HG03571 (cell line): ENCODE results near the gene PWWP3B.
"Not testable (repeated sequence)": the region's sequence is repeated elsewhere in the genome, so short reads cannot be mapped to it uniquely, and the experiment has no call there.

Experiments used
- ATAC-seq: cut with Tn5 transposase; IDR thresholded peaks from one replicate; pipeline ENCODE4 v1.9.1; 2021; ENCODE audit not compliant: unreplicated experiment

Gene PWWP3B

DNA sequence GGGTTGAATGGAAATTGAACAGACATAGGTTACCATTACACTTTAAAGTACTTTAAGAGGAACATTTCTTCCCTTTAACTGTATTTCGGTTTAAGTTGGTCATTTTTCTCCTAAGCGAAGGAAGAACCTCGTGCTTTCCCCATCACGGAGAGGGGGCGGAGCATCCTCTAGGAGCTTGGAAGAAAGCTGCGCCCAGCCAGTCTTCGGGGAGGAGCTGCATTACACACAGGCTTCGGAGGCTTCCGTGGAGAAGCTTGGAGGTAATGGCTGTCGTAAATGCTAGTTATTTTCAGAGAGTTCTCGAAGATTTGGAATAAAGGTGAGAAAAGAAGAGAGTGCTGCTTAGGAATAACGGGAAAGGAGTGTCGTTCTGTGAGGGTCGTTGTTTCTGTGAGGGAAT is at the start of gene PWWP3B:
Gene PWWP3B, plus strand, starts transcription at position 199 of the 400 bp plus-strand sequence. CDS start 37,128 bp downstream, outside the sequence.
- no peak for ATAC-seq

DNA sequence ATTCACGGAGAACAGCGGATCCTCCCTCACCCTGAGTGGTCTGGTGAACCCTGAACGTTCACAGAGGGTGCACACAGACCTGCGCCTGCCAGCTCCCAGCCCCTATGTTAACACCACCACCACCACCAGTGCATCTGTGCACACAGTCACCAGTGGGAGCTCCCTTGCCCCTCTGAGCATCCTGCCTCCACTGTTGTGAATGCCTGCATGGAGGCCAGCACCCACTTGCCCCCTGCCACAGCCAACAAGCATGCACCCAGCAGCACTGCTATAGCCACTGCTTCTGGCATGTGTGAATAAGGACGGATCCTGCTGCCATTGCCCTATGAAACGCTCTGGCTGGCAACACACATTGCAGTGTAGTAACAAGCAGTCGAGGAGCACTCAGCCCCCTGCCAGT is 29.1 kb upstream of the PWWP3B start:
- ATAC-seq: no peak

- ATAC-seq: no peak
Observed at GRCh38 chrX:106144755-106145639, 23.1 kb upstream of the PWWP3B start.

DNA sequence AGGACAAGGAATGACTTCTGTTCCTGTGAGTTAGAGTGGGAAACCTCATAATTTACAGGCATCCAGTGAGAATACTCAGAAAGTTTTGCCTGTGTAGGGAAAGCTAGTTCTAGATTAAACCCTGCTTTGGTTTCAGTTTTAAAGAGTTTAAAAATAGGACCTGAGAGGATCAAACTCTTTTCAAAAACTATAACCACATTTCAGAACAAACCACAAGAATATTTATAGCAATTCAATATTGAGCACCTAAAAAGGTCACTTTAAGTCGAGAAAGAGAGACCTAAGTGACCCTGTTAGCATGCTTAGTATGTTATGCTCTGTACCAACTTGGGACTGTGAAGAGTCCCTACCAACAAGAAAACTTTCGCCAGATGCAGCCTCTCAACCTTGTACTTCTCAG is 17.4 kb upstream of the PWWP3B start:
- no peak for ATAC-seq

DNA sequence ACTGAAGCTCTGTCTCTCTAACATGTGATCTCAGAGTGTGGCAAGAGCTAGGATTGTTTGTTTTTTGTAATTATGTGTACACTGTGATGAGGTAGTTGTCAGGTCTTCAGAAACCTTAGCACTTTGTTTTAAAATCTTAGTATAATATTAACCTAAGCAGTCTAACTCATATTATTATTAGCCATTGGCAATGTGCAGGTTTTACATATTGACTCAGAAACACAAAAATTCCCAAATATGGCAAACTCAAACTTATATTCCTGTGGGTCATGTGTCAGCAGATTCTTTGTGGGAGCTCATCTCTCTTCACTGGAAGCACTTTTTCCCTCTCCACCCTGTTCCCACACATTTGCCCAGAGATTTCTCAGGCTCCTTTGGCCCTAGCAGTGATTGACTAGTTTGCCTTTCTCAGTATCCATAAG is 8.2 kb upstream of the PWWP3B start:
- ATAC-seq: no peak

GRCh38 chrX:106170318-106170717 is 2.2 kb downstream of the PWWP3B start:
- ATAC-seq: no peak

DNA sequence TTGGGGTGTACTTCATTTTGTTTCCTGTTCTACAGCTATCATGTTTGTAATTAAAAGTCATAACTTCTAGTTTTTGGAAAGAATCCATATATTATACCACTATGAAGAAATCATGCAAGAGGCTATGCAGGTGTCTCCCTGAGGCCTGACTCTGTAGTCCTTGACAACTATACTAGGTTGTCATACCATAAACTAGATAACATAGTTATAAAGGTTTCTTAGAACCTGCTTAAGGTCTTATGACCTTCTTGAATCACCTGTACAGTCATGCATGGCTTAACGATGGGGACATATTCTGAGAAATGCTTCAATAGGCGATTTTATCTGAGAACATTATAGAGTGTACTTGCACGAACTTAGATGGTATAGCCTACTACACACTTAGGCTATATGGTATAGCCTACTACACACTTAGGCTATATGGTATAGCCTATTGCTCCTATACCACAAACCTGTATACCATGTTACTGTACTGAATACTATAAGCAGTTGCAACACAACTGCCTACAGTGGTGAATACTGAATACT is 3.3 kb downstream of the PWWP3B start:
- no peak for ATAC-seq

GRCh38 chrX:106177106-106177981 is 9.2 kb downstream of the PWWP3B start:
- no peak for ATAC-seq

DNA sequence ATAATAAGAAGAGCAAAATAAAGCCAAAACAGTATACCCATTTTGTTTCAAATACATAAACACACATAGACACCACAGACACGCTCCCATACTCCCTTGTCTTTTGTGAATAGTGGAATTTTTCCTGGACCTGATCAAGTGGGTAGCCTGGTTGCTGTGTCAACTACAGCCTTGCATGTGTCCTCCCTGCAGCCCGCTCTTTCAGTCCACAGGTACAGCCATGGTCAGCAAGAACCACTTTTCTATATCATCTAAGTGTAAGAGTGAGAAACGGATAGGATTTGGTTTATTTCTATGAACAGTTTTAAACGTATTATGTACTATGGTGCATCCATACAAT is 9.8 kb downstream of the PWWP3B start:
- no peak for ATAC-seq

GRCh38 chrX:106178826-106179225 is 10.7 kb downstream of the PWWP3B start:
- no peak for ATAC-seq

DNA sequence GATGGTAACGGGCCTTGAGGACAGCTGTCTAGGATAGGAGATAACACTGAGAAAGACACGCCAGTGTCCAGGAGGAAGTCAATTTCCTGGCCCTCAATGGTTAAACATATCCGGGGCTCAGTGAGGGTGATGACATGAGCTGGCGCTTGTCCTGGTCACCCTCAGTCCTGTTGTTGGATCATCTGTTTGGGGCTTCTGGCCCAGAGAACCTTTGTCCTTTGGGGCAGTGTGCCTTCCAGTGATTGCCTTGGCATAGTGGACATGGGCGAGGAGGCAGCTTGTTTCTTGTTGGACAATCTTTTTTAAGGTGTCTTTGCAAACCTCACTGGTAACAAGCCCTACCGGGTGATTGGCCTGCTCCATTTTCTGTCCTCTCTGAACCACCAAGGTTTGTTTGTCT is 15.6 kb downstream of the PWWP3B start:
- ATAC-seq: not testable (repeated sequence)

DNA sequence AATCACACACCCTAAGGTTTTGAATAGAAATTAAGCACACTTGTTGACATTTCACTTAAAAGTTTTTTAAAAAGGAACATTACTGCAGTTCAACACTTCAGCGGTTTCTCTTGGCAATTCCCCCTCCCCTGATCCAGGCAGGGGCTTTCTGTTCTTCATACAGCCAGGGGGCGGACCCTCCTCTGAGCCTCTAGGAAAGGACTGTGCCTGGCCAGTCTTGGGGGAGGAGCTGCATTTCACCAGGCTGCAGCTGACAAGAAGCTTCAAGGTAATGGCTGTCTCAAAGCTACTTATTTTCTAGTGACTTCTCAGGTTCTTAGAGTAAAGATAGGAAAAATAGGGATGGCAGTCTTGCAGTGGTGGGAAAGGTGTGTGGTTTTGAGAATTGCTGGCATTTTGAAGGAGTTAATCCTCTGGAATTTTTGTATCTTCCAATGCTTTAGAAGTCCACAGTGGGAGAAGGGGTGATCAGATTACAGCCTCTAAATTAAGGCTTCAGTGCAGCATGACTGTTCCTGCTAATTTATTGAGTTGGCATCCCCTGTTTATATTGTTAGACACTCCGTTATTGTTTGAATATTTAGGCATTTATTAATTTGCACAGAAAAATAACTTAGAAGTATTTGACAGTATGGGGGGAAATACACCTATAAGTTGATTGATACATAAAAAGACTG is 33.5 kb downstream of the PWWP3B start:
- no peak for ATAC-seq

GRCh38 chrX:106203315-106203714 is 35.2 kb downstream of the PWWP3B start:
- no peak for ATAC-seq

- no peak for ATAC-seq
Observed at GRCh38 chrX:106208154-106208553, 40.0 kb downstream of the PWWP3B start.
